Breast epithelium (tissue), 3 donors: ENCODE data around the gene RSRP1.

Source experiments
- CTCF ChIP-seq, 3 donors: fragments of 450-650 bp; IDR thresholded peaks; one replicate each; pipeline ENCODE4 v1.5.1; 2016 to 2017; ENCODE audit warnings: antibody characterized with exemption in 3 of 3, mild to moderate bottlenecking in 3 of 3, moderate library complexity in 3 of 3
- POLR2AphosphoS5 ChIP-seq, 3 donors: sonication (generic); formaldehyde crosslinking; IDR thresholded peaks; one replicate each; pipeline ENCODE4 v1.6.1; 2017; ENCODE audit warnings: antibody characterized with exemption in 3 of 3

DNA sequence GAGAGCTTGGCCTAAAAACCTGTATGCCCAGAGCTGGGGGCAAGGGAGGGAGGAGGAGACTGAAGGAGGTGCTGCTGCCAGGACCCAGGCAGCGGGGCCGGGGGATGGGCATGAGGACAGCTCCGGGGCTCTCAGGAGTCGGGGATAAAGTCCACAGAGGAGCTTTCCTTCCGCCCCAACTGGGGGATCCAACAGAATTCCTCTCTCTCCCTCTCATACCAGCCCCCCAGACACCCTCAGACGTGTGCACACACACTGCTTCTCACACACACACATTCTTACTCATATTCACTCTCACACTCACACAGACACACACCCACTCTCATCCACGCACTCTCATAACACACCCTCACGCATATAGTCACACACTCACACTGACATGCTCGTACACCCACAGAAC lies 54.0 kb downstream of the RSRP1 start:
- TF ChIP-seq CTCF (IDR thresholded peaks at IDR 0.05) (no peak), POLR2AphosphoS5 (IDR thresholded peaks at IDR 0.05) (no peak)
